Testis (tissue), 3 donors: Measurements from ENCODE around the gene DUS2. TPM values are rescaled to one million over a fixed set of nuclear protein-coding genes. Genes with fewer than 3 reads are reported as not detected.
"Not testable (repeated sequence)": the region's sequence is repeated elsewhere in the genome, so short reads cannot be mapped to it uniquely, and the experiment has no call there.

Source experiments
- DNase-seq: peaks from one replicate; pipeline ENCODE4 v3.0.0-alpha.2; 2019
- H3K27ac ChIP-seq, 2 donors: fragments of 200-600 bp; sonication (generic); one replicate each; pipeline ENCODE4 v1.5.1; 2019
- H3K27me3 ChIP-seq: fragments of 200-600 bp; sonication (generic); one replicate; pipeline ENCODE4 v1.5.1; 2019
- H3K36me3 ChIP-seq: fragments of 200-600 bp; sonication (generic); one replicate; pipeline ENCODE4 v1.5.1; 2017; ENCODE audit warnings: low read depth; ENCODE audit errors: missing control alignments
- H3K4me1 ChIP-seq: fragments of 200-600 bp; sonication (generic); one replicate; pipeline ENCODE4 v1.5.1; 2019
- H3K4me3 ChIP-seq, 2 donors: fragments of 200-600 bp; sonication (generic); one replicate each; pipeline ENCODE4 v1.5.1; 2017 to 2019
- H3K9me3 ChIP-seq: fragments of 200-600 bp; sonication (generic); one replicate; pipeline ENCODE4 v1.5.1; 2017
- POLR2A ChIP-seq: fragments of 450-650 bp; IDR thresholded peaks from one replicate; pipeline ENCODE4 v1.6.1; 2017; ENCODE audit warnings: antibody characterized with exemption, mild to moderate bottlenecking, moderate library complexity
- WGBS, 2 donors: methylation state at CpG; one replicate each; pipeline ENCODE4 v1.1.5; 2018; 5-methylcytosine and 5-hydroxymethylcytosine counted together
- intact Hi-C: fragments of 100-400 bp; cut with DNase I; formaldehyde crosslinking; loops from one replicate; pipeline ENCODE4 v1.15.1; 2023; ENCODE audit warnings: low total_unique reads
- polyA plus RNA-seq: library from polyadenylated mRNA; stranded (reverse); fragments of 350-450 nt; fragmentation: Illumina TruSeq; extraction: RNeasy Lipid Tissue Mini Kit (QIAGEN cat#74804); gene quantifications from one replicate; pipeline ENCODE4 v1.2.3, GENCODE V29; 2014; ENCODE audit warnings: low read depth, low replicate concordance; ENCODE audit not compliant: insufficient read depth
- total RNA-seq, 2 donors: library from RNA; depleted of rRNA; stranded (reverse); fragments of >200 nt; gene quantifications; one replicate each; pipeline ENCODE4 v1.2.3, GENCODE V29; 2016
- TF ChIP-seq, protein P1 (sequence below), 3 experiments: fragments of 450-650 bp in 2 of 3; fragments of 200-600 bp in 1 of 3; sonication (generic) in 1 of 3; IDR thresholded peaks; one replicate each; pipeline ENCODE4 v1.5.1; 2016 to 2019; ENCODE audit warnings: antibody characterized with exemption in 3 of 3, mild to moderate bottlenecking in 2 of 3, moderate library complexity in 1 of 3

DUS2 gene
- total and polyA plus RNA-seq, 3 donors from 2014 or later: 24.6 to 62.5 (median 32.4) TPM

DNA sequence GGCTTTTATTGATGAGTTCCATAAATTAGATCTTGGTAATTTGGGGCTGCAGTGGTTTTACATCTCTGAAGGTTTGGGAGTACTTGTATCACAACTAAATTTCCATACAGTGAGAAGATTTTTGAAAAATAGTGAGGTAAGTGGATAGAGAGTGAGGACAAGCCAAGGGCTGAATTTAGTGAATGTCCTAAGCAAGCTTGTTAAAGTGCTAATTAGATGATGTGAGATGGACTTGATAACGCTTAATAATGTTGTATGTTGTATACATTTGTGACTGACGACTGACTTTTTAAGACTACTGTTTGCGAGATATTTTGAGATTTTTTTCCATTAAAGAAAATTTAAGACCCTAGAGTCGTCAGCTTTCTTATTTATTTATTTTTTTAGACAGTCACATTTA, 66.0 kb downstream of the DUS2 start:
- no peak overlapping the region for H3K4me3 ChIP-seq
- peaks cover 9% of the 10 kb centered on the region for H3K4me1 ChIP-seq
- 84 to 85% methylated on average over 4 of the region's 4 CpGs for WGBS, 2 donors
- no peak for DNase-seq
- no peaks in the 10 kb centered on the region for H3K27me3 ChIP-seq
- H3K36me3 ChIP-seq: no peaks in the 10 kb centered on the region
- no peak overlapping the region for H3K27ac ChIP-seq
- H3K9me3 ChIP-seq: no peaks in the 10 kb centered on the region
- no peak for TF ChIP-seq POLR2A
- TF ChIP-seq, protein P1, sequence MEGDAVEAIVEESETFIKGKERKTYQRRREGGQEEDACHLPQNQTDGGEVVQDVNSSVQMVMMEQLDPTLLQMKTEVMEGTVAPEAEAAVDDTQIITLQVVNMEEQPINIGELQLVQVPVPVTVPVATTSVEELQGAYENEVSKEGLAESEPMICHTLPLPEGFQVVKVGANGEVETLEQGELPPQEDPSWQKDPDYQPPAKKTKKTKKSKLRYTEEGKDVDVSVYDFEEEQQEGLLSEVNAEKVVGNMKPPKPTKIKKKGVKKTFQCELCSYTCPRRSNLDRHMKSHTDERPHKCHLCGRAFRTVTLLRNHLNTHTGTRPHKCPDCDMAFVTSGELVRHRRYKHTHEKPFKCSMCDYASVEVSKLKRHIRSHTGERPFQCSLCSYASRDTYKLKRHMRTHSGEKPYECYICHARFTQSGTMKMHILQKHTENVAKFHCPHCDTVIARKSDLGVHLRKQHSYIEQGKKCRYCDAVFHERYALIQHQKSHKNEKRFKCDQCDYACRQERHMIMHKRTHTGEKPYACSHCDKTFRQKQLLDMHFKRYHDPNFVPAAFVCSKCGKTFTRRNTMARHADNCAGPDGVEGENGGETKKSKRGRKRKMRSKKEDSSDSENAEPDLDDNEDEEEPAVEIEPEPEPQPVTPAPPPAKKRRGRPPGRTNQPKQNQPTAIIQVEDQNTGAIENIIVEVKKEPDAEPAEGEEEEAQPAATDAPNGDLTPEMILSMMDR (IDR thresholded peaks at IDR 0.05): no peak
- intact Hi-C loops: loop anchor here (10.0 kb wide), 1 partner anchor 146 kb away; the partner anchor contains the start of gene ESRP2

DNA sequence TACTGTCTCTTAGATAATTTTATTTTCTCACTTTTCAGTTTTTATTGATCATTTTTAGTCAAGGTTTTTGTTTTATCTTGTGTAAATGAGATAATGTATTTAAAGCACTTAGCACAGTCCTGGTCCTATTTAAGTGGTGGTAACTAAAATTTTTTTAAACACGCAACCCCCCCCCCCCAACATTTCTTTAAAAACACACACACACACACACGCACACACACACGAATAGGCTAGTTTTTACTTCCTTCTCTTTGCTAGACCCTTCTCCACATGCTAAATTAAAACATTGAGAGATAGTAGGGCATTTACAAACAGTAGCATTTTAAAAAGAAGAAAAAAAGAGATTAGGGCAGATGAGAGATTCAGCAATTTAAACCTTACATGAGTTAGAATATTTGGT, 67.0 kb downstream of the DUS2 start:
- H3K4me1 ChIP-seq: peaks cover 8% of the 10 kb centered on the region
- WGBS, 2 donors: 57% methylated on average over 3 of the region's 3 CpGs
- intact Hi-C loops: no loop called here
- H3K36me3 ChIP-seq: no peaks in the 10 kb centered on the region
- H3K4me3 ChIP-seq: no peak overlapping the region
- no peaks in the 10 kb centered on the region for H3K27me3 ChIP-seq
- TF ChIP-seq, protein P1 (IDR thresholded peaks at IDR 0.05): no peak
- TF ChIP-seq POLR2A: no peak
- no peaks in the 10 kb centered on the region for H3K9me3 ChIP-seq
- no peak for DNase-seq
- no peak overlapping the region for H3K27ac ChIP-seq

DNA sequence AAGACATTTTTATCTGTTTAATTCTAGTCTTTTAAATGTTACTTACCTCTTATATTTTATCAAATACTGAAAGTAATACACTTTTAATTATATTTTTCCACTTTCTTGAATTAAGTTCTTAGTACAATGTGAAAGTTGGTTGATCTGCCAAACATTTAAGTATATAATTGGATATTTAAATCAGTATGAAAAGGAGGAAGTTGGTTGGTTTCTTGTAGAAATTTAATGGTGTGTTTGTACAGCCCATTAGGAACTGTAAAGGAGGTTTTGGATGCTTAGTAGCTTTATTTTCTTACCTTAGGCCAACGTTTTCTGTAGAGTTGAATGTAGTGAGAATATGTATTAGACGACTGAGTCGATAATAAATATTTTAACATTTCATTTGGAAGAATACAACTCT, 67.4 kb downstream of the DUS2 start:
- whole genome bisulfite sequencing, 2 donors: 64 to 70% methylated on average over 3 of the region's 3 CpGs
- Histone ChIP-seq H3K4me3 (no peak overlapping the region), H3K9me3 (no peaks in the 10 kb centered on the region), H3K36me3 (no peaks in the 10 kb centered on the region), H3K27me3 (no peaks in the 10 kb centered on the region), H3K27ac (no peak overlapping the region), H3K4me1 (peaks cover 8% of the 10 kb centered on the region)
- TF ChIP-seq, protein P1 (IDR thresholded peaks at IDR 0.05): no peak
- no peak for TF ChIP-seq POLR2A
- DNase-seq: no peak
- intact Hi-C loops: no loop called here

DNA sequence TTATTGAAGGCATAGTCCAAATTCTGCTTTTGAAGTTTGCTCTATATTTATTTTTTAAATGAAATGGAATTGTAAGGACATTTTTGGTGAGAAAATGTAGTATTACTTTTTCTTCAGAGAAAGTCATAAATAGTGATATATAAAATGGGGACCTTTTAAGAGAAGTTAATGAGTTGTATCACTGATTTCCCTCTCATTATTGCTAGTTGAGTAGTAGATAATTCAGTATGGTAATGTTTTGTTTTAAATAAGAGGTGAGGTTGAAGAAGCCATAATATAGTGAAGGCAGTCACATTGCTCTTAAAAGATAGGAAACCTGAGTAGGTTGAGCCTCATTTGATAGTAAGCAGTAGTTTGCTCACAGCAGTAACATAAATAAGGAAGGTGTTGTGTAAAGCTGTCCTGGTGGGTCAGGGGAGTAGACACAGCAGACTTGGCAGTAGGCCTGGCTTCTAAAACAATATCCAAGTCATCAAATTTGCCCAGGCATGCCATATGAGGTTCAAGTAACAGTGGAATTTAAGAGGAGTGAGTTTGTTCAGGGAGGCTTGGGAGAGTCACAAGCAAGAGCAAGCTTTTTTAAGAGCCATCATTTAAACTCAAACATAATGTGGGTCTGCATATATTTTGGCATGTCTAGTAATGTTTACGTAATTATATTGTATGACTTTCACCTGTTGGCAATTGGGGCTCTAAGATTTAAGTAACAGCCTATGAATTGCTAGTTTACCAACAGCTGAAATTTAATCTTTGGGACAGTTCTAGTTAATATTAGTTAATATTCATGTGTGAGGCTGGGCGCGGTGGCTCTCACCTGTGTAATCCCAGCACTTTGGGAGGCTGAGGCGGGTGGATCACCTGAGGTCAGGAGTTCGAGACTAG, 68.5 kb downstream of the DUS2 start:
- TF ChIP-seq, protein P1 (IDR thresholded peaks at IDR 0.05): no peak
- no peak for TF ChIP-seq POLR2A
- H3K4me1 ChIP-seq: peaks cover 8% of the 10 kb centered on the region
- H3K36me3 ChIP-seq: no peaks in the 10 kb centered on the region
- DNase-seq: no peak
- 96% methylated on average over 5 of the region's 5 CpGs for WGBS, 2 donors
- H3K27me3 ChIP-seq: no peaks in the 10 kb centered on the region
- H3K27ac ChIP-seq: no peak overlapping the region
- no peak overlapping the region for H3K4me3 ChIP-seq
- no peaks in the 10 kb centered on the region for H3K9me3 ChIP-seq
- intact Hi-C loops: no loop called here

DNA sequence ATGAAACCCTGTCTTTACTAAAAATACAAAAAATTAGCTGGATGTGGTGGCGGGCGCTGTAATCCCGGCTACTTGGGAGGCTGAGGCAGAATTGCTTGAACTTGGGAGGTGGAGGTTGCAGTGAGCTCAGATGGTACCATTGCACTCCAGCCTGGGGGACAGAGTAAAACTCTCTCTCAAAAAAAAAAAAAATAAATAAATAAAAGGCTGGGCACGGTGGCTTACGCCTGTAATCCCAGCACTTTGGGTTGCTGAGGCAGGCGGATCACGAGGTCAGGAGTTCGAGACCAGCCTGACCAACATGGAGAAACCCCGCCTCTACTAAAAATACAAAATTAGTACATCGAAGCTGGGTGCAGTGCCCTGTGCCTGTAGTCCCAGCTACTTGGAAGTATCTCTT, 69.2 kb downstream of the DUS2 start:
- WGBS, 2 donors: 90 to 94% methylated on average over 10 of the region's 10 CpGs
- H3K27ac ChIP-seq, H3K9me3 ChIP-seq, H3K4me3 ChIP-seq, H3K27me3 ChIP-seq, H3K36me3 ChIP-seq, intact Hi-C loops, DNase-seq, H3K4me1 ChIP-seq: not testable (repeated sequence)
